GM12891 (cell line): ENCODE data around the gene KRT14.
"Not testable (repeated sequence)": the region's sequence is repeated elsewhere in the genome, so short reads cannot be mapped to it uniquely, and the experiment has no call there.

Experiments used
- DNase-seq: peaks from one replicate; pipeline ENCODE4 v3.0.0; 2011; ENCODE audit warnings: low spot score; ENCODE audit not compliant: insufficient read length
- FAIRE-seq: peaks from 2 replicates; lab custom pipeline; 2011; peaks lifted over from hg19 to GRCh38; lab: Jason Lieb, UNC
- PAX5 ChIP-seq: IDR thresholded peaks from 2 replicates; pipeline ENCODE4 v1.6.1; 2011; ENCODE audit warnings: low read length, moderate library complexity, mild to moderate bottlenecking; ENCODE audit not compliant: insufficient read depth, severe bottlenecking
- POLR2A ChIP-seq: IDR thresholded peaks from 2 replicates; pipeline ENCODE4 v1.6.1; 2011; ENCODE audit warnings: low read depth, low read length, control low read depth
- POLR2AphosphoS5 ChIP-seq: IDR thresholded peaks from 2 replicates; pipeline ENCODE4 v1.6.1; 2011; ENCODE audit warnings: low read depth, low read length, control low read depth
- POU2F2 ChIP-seq: IDR thresholded peaks from 2 replicates; pipeline ENCODE4 v1.6.1; 2011; ENCODE audit warnings: low read depth, mild to moderate bottlenecking, control low read depth, low read length, moderate library complexity
- SPI1 ChIP-seq: IDR thresholded peaks from 2 replicates; pipeline ENCODE4 v1.6.1; 2011; ENCODE audit warnings: low read depth, low read length, control low read depth
- TAF1 ChIP-seq: IDR thresholded peaks from 2 replicates; pipeline ENCODE4 v1.6.1; 2011; ENCODE audit warnings: low read depth, low read length, control low read depth

Gene KRT14

GRCh38 chr17:41621916-41622315, 35.2 kb upstream of the KRT14 start:
- DNase-seq (no peak), FAIRE-seq (no peak)
- TF ChIP-seq POLR2A (no peak), SPI1 (no peak), PAX5 (no peak), POU2F2 (no peak), TAF1 (no peak), POLR2AphosphoS5 (no peak)

GRCh38 chr17:41621435-41621817, 34.7 kb upstream of the KRT14 start:
- not testable (repeated sequence) for FAIRE-seq, DNase-seq

DNA sequence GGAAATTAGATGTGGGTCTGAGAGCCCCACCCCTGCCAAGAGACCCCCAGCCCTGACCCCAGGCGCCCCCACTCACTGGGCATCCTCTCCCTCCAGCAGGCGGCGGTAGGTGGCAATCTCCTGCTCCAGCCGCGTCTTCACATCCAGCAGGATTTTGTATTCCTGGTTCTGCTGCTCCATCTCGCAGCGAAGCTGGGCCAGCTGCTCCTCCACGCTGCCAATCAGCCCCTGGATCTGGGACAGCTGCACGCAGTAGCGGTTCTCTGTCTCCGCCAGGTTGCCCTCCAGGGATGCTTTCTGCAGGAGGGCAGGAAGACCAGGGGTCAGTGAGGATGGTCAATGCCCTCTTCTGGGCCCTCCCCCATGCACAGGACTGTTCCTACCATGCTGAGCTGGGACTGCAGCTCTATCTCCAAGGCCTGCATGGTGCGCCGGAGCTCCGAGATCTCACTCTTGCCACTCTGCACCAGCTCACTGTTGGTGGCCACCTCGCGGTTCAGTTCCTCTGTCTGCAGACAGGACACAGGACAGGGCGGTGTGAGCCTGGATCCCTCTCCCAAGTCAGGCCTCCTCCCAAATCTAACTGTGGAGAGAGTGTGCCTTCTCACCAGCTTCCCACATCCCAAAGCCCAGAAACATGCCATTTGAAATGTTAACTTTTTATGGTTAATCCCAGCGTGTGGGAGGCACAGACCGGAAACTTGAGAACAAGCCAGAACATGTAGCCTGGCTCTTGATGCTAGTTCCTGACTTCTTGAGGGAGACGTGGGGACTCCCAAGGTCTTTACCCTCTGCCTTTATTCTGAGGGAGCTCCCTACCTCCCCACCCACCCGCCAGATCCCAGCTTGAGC, 34.1 kb upstream of the KRT14 start:
- DNase-seq = no peak
- no peak for FAIRE-seq
- TF ChIP-seq POU2F2 (no peak), POLR2AphosphoS5 (no peak), SPI1 (no peak), PAX5 (no peak), TAF1 (no peak), POLR2A (no peak)

- FAIRE-seq, DNase-seq: not testable (repeated sequence)
These were observed 33.4 kb upstream of the KRT14 start for GRCh38 chr17:41619927-41620582.

DNA sequence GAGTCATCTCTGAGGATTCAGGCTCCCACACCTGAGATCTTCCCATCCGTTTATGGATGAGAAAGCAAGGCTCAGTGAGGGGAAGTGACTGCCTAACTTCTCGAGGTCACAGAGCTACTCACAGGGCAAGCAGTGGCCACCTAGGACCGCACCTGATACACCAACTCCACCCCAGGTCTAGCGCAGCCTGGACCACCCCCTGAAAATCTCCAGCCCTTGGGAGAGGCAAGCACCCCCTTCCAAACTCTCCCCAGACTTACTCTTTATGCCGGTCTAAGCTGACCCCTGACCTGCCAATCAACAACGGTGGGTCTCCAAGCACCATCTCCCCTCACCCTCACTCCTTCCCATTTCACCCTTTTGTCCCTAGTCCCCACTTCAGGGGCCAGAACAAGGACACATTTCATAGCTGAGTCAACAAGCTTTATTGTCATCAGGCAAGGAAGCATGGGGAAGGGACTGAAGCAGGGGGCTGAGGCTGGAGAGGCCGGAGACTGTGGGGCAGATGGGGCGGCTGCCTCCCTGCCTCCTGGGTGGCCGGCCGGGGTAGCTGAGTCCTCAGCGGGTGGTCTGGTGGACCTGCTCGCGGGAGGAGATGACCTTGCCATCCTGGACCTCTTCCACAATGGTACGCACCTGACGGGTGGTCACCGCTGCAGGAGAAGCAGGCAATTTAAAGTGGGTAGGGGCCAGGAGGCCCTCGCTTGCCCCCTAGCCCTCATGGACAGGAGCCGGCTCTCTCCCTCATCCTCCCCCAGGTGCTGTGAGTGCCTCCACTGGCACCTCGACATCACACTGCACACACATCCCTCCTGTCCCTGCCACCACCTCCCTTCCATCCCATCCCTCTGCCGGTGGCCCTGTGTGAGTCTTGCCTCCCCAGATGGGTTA, 32.6 kb upstream of the KRT14 start:
- TF ChIP-seq POLR2A (no peak), SPI1 (no peak), POLR2AphosphoS5 (no peak), POU2F2 (no peak), PAX5 (no peak), TAF1 (no peak)
- DNase-seq (no peak), FAIRE-seq (no peak)

DNA sequence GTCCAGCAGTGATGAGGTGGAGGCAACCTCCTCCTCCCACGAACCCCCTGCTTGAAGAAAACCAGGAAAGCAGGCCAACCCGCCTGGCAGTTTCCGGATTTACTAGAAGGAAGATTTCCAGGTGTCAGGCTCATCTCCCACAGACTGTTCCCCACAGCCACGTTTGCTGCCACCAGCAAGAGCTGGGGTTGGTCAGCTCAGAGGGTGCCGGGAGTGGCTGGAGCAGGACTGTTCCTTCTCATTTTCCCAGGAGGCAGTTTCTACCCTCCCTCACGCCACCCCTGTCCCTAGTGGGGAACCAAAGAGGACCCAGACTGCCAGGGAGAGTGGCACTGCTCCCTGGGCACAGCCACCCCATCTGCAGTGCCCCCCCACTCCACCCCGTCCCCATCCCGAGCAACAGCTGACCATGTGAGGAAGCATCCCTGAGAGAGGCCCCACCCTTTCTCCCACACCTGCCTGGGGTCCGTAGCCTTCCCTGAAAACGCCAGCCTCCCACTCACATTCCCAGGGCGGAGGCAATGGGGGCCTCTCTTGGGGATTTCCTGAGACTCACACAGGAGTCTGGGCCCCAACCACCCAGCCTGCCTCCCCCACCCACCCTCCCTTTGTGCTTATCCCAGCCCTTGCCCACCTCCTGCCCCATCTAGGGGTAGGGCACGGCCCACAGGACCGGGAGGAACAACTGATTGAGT, 31.8 kb upstream of the KRT14 start:
- no peak for TF ChIP-seq POLR2AphosphoS5
- no peak for TF ChIP-seq POLR2A
- no peak for TF ChIP-seq PAX5
- TF ChIP-seq POU2F2 = no peak
- no peak for TF ChIP-seq TAF1
- TF ChIP-seq SPI1 = no peak
- DNase-seq (no peak), FAIRE-seq (peak; percentile 13)

- no peak for TF ChIP-seq PAX5
- no peak for TF ChIP-seq POLR2AphosphoS5
- no peak for TF ChIP-seq SPI1
- TF ChIP-seq TAF1 = no peak
- TF ChIP-seq POU2F2 = no peak
- TF ChIP-seq POLR2A = no peak
- FAIRE-seq = no peak
- DNase-seq = no peak
These were observed 31.0 kb upstream of the KRT14 start for GRCh38 chr17:41617698-41618097.

DNA sequence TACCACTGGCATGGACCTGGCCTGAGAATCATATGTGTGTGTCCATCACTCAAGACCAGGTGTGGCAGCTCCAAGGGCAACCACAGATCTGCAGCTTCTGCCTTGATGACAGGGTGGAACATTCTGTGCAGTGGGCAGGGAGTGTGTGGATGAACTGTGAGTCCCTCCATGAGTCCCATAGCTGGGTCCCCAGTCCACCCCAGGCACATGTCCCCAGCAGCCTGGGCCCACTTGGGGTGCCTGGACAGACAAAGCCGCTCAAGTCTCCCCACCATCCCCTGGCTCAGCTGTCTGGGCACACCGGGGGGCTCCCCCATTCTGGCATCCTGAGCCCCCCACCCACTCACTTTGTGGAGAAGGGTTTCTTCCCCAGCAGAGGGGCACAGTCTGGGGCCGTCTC, 30.4 kb upstream of the KRT14 start:
- no peak for DNase-seq
- no peak for FAIRE-seq
- TF ChIP-seq POLR2AphosphoS5 (no peak), POLR2A (no peak), POU2F2 (no peak), SPI1 (no peak)

GRCh38 chr17:41616486-41616885, 29.8 kb upstream of the KRT14 start:
- FAIRE-seq, DNase-seq: not testable (repeated sequence)

GRCh38 chr17:41615454-41615853, 28.8 kb upstream of the KRT14 start:
- no peak for TF ChIP-seq POLR2AphosphoS5
- TF ChIP-seq TAF1 = no peak
- no peak for TF ChIP-seq SPI1
- no peak for TF ChIP-seq POU2F2
- TF ChIP-seq POLR2A = no peak
- no peak for TF ChIP-seq PAX5
- DNase-seq (no peak), FAIRE-seq (no peak)

GRCh38 chr17:41614767-41615166, 28.1 kb upstream of the KRT14 start:
- not testable (repeated sequence) for FAIRE-seq, DNase-seq
